HG03575 (cell line): ENCODE results near the gene TMEM150C.

Experiments used
- ATAC-seq: cut with Tn5 transposase; IDR thresholded peaks from one replicate; pipeline ENCODE4 v1.9.1; 2021; ENCODE audit not compliant: unreplicated experiment, insufficient number of reproducible peaks, low FRiP score; ENCODE audit errors: extremely low read depth

TMEM150C gene

DNA sequence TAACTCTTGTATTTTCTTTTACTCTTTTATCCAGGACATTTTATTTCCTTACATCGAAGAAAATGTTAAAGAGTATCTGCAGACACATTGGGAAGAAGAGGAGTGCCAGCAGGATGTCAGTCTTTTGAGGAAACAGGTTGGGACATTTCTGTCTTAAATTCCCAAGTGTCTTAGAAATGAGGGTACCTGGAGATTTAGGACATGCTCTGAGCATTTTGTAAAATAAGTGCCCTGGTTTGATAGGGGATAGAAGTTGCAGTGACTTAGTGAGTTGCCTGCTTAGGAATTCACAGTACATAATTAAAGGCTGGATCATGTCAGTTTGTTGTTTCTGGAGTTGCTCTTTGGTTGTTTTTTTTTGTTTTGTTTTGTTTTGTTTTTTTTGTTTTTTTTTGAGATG is 113.9 kb downstream of the TMEM150C start:
- ATAC-seq, result no peak

DNA sequence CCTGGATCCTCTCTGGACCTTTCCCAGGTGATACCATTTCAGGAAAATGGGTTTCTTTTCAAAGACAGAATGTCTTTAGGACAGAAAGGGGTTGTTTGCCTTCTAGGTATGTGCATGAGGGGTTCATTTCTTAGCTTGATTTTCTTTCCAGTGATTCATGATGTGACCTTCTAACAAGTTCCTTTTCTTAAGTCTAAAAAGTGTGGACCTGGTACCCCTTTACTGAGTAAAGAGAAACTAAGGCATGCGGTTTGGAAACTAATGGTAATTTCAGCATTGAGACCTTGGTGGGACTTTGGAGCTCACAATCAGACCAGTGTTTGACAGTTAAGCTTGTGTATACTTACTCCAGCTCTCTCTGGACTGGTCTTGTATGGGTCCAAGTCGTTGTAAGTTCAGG is 122.7 kb downstream of the TMEM150C start:
- ATAC-seq, result no peak

DNA sequence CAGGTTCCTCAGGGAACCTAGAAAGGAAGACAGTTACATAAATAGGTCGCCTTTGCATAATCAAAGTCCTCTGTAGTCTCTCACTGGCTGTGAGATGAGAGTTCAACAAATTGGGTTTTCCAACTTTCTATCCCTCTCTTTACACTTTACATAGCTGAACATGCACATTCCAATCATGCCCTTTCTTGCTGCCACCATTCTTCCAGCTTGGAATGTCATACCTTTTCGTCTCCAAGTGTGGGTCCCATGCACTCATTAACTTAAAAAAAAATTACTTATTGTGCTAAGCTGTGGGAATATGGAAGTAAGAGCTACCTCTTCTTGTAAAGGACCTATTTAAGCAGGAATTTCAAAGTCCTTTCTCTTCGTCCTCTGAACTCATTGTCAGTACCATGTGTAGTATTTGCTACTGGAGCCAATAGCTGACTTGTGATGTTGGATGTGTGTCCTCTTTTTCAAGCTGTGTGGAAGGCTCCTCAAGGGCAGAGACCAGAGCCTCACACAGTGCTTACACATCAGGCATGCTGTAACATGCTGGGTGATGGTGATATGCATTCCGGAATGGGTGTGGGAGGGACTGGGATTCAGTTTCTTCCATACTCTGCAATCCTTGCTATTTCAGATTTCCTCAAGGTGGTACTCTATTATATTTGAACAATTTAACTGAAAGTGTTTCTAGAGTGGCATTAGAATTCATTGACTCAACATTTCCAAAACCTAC is 124.3 kb downstream of the TMEM150C start:
- ATAC-seq, result no peak

DNA sequence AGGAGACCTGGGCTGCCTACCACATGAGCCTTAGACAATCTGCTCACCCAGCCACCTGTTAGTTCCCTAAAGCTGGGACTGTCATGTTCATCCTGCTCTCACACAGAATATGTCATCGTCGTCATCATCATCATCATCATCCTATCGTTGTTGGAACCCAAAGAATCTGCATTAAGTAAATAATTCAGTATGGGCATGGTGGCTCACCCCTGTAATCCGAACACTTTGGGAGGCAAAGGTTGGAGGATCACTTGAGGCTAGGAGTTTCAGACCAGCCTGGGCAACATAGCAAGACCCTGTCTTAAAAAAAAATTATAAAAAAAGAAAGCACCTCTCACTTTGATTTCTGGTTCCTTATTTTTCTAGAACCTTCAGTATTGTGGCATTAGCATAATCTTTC is 125.0 kb downstream of the TMEM150C start:
- no peak for ATAC-seq

DNA sequence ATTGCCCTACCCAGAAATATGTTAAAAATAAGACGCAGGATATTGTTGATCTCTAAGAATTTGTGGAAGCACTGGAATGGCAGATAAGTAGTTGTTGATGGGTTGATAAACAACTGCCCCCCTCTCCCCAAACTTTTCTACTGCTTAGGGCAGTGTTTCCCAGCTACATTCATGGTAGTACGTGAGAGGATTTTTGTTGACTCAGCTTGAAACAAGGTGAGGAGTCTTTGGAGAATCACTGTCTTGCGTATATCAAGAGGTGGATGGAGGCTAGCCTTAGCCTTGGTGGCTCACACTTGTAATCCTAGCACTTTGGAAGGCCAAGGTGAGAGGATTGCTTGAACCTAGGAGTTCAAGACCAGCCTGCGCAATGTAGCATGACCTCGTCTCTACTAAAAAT is 125.7 kb downstream of the TMEM150C start:
- ATAC-seq, result no peak

DNA sequence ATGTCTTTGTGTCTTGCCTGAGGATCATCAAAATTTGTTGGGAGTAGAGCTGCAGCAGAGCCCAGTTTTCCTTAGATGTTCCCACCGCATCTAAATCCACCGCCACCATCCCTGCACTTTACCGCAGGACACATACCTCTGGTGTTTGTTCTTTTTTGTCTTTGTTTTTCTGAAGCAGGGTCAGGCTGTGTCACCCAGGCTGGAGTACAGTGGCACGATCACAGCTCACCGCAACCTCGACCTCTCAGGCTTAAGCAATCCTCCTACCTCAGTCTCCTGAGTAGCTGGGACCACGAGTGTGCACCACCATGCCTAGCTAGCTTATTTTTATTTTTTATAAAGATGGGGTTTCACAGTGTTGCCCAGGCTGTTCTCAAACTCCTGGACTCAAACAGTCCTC is 126.8 kb downstream of the TMEM150C start:
- ATAC-seq, result no peak

DNA sequence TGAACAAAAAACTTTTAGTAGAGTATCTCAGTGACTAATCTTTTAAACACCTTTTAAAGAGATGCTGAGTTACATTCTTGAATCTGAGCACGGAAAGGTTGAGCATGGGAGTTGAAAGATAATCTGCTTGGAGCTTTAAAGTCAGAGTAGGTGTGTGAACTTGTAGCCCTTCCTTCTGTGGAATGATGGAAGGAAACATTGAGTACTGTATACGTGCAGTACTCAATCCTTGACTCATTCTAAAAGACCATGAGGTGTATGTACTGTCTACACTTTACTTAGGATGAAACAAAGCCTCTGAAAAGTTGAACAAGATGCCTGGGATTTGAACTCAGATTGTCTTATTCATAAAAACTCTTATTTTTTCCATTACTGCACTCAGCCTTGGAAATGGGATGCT is 128.0 kb downstream of the TMEM150C start:
- ATAC-seq, result no peak
